Measurements from ENCODE around the gene SMARCA4.
"Not testable (repeated sequence)": the region's sequence is repeated elsewhere in the genome, so short reads cannot be mapped to it uniquely, and the experiment has no call there.

The SMARCA4 gene

GRCh38 chr19:11101057-11101456 is 140.2 kb downstream of the SMARCA4 start:
- DNase-seq (ENCODE audit: low read depth), result no peak

- DNase-seq (ENCODE audit: low read depth), result no peak
Measured at GRCh38 chr19:11102944-11103343, 142.1 kb downstream of the SMARCA4 start.

GRCh38 chr19:11103667-11104066 is 142.8 kb downstream of the SMARCA4 start:
- DNase-seq (ENCODE audit: low read depth), result not testable (repeated sequence)

- DNase-seq (ENCODE audit: low read depth), result no peak
Measured at GRCh38 chr19:11105014-11105636, 144.3 kb downstream of the SMARCA4 start.

GRCh38 chr19:11106477-11106876 is 145.6 kb downstream of the SMARCA4 start:
- no peak for DNase-seq (ENCODE audit: low read depth)

- DNase-seq (ENCODE audit: low read depth), result no peak
Measured at GRCh38 chr19:11108746-11109145, 147.9 kb downstream of the SMARCA4 start.

- no peak for DNase-seq (ENCODE audit: low read depth)
Measured at GRCh38 chr19:11111117-11111770, 150.4 kb downstream of the SMARCA4 start.

GRCh38 chr19:11111771-11112144 is 150.9 kb downstream of the SMARCA4 start:
- DNase-seq (ENCODE audit: low read depth), result no peak
